Measurements from ENCODE around the gene ANO10. TPM values are rescaled to one million over a fixed set of nuclear protein-coding genes. Genes with fewer than 3 reads are reported as not detected.

The ANO10 gene
- total RNA-seq, 1 experiment from 2014 or later, result 9.7 TPM

- Histone ChIP-seq H3K27me3 (replicated peaks; ENCODE audit: insufficient read depth, low read depth, low read length, poor library complexity) (no peaks in the 10 kb centered on the region), H3K4me1 (ENCODE audit: insufficient read depth, low read length, poor library complexity, severe bottlenecking) (no peaks in the 10 kb centered on the region), H3K4me3 (ENCODE audit: low read depth, low read length, poor library complexity, severe bottlenecking) (no peak overlapping the region), H3K27ac (ENCODE audit: low read depth, low read length, poor library complexity, severe bottlenecking) (no peak overlapping the region), H3K36me3 (ENCODE audit: insufficient read depth, low read length, poor library complexity, severe bottlenecking) (no peaks in the 10 kb centered on the region), H3K9me3 (ENCODE audit: low read depth, low read length, poor library complexity, severe bottlenecking) (no peaks in the 10 kb centered on the region)
- POLR2A ChIA-PET (ENCODE audit: low non-redundant PET), result no interaction called here
- CTCF ChIA-PET, result no interaction called here
- intact Hi-C loops (cut with micrococcal nuclease; ENCODE audit: unreplicated experiment), result no loop called here
- no peak for DNase-seq (ENCODE audit: low spot score)
- no TSS peak for BruUV-seq (replicated peaks)
- TF ChIP-seq EZH2 (IDR thresholded peaks at IDR 0.05; ENCODE audit: borderline replicate concordance, low read depth, low read length, poor library complexity, severe bottlenecking), result no peak
- TF ChIP-seq CTCF (conservative IDR thresholded peaks at IDR 0.05; ENCODE audit: low read depth, low read length), result no peak
Measured at GRCh38 chr3:43417133-43417532, 204.7 kb downstream of the ANO10 start.

DNA sequence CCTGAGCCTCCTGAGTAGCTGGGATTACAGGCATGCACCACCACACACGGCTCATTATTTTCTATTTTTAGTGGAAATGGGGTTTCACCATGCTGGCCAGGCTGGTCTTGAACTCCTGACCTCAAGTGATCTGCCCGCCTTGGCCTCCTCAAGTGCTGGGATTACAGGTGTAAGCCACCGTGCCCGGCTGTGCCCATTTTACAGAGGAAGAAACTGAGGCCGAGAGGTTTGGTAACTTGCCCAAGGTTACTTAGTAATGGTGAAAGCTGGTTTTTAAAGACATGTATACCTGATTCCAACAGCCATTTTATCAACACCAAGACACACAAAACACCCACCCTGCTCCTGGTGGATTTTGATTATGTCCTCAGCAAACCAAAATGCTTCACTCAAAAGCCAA lies 206.7 kb downstream of the ANO10 start:
- no peaks in the 10 kb centered on the region for H3K27me3 ChIP-seq (replicated peaks; ENCODE audit: insufficient read depth, low read depth, low read length, poor library complexity)
- no TSS peak for BruUV-seq (replicated peaks)
- no peaks in the 10 kb centered on the region for H3K4me1 ChIP-seq (ENCODE audit: insufficient read depth, low read length, poor library complexity, severe bottlenecking)
- DNase-seq (ENCODE audit: low spot score), result no peak
- ChIA-PET POLR2A (ENCODE audit: low non-redundant PET) (no interaction called here), CTCF (no interaction called here)
- intact Hi-C loops (cut with micrococcal nuclease; ENCODE audit: unreplicated experiment), result no loop called here
- H3K9me3 ChIP-seq (ENCODE audit: low read depth, low read length, poor library complexity, severe bottlenecking), result no peaks in the 10 kb centered on the region
- no peaks in the 10 kb centered on the region for H3K36me3 ChIP-seq (ENCODE audit: insufficient read depth, low read length, poor library complexity, severe bottlenecking)
- TF ChIP-seq CTCF (conservative IDR thresholded peaks at IDR 0.05; ENCODE audit: low read depth, low read length), result no peak
- no peak for TF ChIP-seq EZH2 (IDR thresholded peaks at IDR 0.05; ENCODE audit: borderline replicate concordance, low read depth, low read length, poor library complexity, severe bottlenecking)
- no peak overlapping the region for H3K4me3 ChIP-seq (ENCODE audit: low read depth, low read length, poor library complexity, severe bottlenecking)
- H3K27ac ChIP-seq (ENCODE audit: low read depth, low read length, poor library complexity, severe bottlenecking), result no peak overlapping the region

GRCh38 chr3:43413676-43414368 lies 208.0 kb downstream of the ANO10 start:
- no peak overlapping the region for H3K4me3 ChIP-seq (ENCODE audit: low read depth, low read length, poor library complexity, severe bottlenecking)
- TF ChIP-seq EZH2 (IDR thresholded peaks at IDR 0.05; ENCODE audit: borderline replicate concordance, low read depth, low read length, poor library complexity, severe bottlenecking) (no peak), CTCF (conservative IDR thresholded peaks at IDR 0.05; ENCODE audit: low read depth, low read length) (no peak)
- H3K4me1 ChIP-seq (ENCODE audit: insufficient read depth, low read length, poor library complexity, severe bottlenecking), result no peaks in the 10 kb centered on the region
- H3K27ac ChIP-seq (ENCODE audit: low read depth, low read length, poor library complexity, severe bottlenecking), result no peak overlapping the region
- POLR2A ChIA-PET (ENCODE audit: low non-redundant PET), result no interaction called here
- CTCF ChIA-PET, result no interaction called here
- BruUV-seq (replicated peaks), result no TSS peak
- DNase-seq (ENCODE audit: low spot score), result no peak
- H3K36me3 ChIP-seq (ENCODE audit: insufficient read depth, low read length, poor library complexity, severe bottlenecking), result no peaks in the 10 kb centered on the region
- intact Hi-C loops (cut with micrococcal nuclease; ENCODE audit: unreplicated experiment), result no loop called here
- no peaks in the 10 kb centered on the region for H3K27me3 ChIP-seq (replicated peaks; ENCODE audit: insufficient read depth, low read depth, low read length, poor library complexity)
- H3K9me3 ChIP-seq (ENCODE audit: low read depth, low read length, poor library complexity, severe bottlenecking), result no peaks in the 10 kb centered on the region
